ENCODE results near the gene CDC42SE1.

Gene CDC42SE1

DNA sequence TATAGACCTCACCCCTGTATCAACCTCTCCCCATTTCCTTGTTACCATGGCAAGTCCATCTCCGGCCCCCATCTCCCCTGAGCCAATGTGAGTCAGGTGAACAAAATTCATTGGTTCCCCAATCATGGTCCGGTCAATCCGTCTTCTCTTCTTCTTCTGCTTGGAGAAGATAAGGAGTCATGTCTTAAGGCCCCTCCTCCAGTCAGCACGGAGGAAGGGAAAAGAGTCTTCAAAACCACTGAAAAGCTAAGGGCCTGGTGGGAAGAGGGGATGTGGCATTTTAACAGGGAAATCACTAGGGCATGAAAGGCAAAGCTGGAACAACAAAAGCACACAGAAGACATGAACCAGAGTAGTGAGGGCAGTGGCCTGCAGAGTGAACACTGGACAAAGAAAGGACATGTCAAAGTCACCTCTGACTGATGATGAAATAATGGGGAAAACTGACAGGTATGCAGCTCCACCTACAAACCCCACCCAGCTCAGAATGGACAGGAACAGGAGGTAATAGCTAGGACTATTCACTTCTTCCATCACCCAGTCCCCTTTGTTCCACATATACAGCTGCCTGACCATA lies 4.4 kb downstream of the CDC42SE1 start:
- Histone ChIP-seq H3K9me3 (replicated peaks; ENCODE audit: insufficient read depth, low read length) (no peaks in the 10 kb centered on the region), H3K36me3 (replicated peaks; ENCODE audit: insufficient read depth, low read length) (peaks cover 19% of the 10 kb centered on the region), H2AFZ (ENCODE audit: low read length) (no peak overlapping the region), H3K27ac (ENCODE audit: low read length) (no peak overlapping the region), H4K20me1 (ENCODE audit: insufficient read depth, low read length) (no peaks in the 10 kb centered on the region; the same call in 1 of the 2 replicates), H3K4me2 (ENCODE audit: low read depth, low read length) (no peak overlapping the region), H3F3A (ENCODE audit: insufficient read depth, low read length) (peaks cover 28% of the 10 kb centered on the region), H3K79me2 (ENCODE audit: low read length) (peaks cover 57% of the 10 kb centered on the region), H3K27me3 (replicated peaks; ENCODE audit: insufficient read depth, low read length) (no peaks in the 10 kb centered on the region), H3K4me1 (ENCODE audit: low read length) (peaks cover 43% of the 10 kb centered on the region), H3K9me2 (replicated peaks; ENCODE audit: insufficient read depth, low read length) (no peaks in the 10 kb centered on the region), H3K9ac (ENCODE audit: low read length) (no peak overlapping the region), H3K4me3 (ENCODE audit: low read length) (no peak overlapping the region)
- no peak for DNase-seq
- no peak for TF ChIP-seq EZH2phosphoT487 (IDR thresholded peaks at IDR 0.05; ENCODE audit: low read length)
- no peak for TF ChIP-seq EZH2 (optimal IDR thresholded peaks at IDR 0.05; ENCODE audit: low read depth, low read length)
- no peak for TF ChIP-seq CTCF (IDR thresholded peaks at IDR 0.05; ENCODE audit: low read length)

DNA sequence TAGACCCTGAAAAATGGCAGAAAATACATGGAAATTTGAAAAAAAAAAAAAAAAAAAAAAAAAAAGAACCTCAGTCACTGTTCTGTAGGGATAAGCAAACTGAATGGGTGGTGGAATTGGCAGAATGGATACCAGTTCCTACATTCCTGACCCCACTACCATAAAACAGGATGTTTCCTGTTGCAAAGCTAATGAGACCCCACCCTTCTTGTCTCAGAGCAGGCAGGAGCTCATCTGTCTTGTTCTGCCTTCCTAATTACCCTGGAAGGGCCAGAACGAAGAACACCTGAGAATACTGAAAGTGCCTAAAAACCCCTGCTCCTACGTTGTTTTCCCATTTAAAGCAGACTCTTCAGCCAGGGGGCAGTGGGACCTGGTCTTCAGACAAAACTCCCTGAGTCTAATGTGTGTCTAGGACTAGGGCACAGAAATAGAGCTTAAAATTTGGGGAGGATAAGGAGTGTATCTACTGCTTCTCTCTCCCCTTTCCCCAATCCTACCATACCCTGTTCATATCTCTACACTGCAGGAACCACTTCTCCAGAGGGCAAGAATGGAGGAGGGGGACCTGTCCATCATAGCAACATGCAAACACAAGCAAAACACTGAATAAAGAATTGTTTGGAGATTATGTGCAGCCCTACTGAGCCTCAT lies 7.9 kb downstream of the CDC42SE1 start:
- H4K20me1 ChIP-seq (ENCODE audit: insufficient read depth, low read length) = no peaks in the 10 kb centered on the region; the same call in 1 of the 2 replicates
- H2AFZ ChIP-seq (ENCODE audit: low read length) = no peak overlapping the region
- no peak overlapping the region for H3K4me2 ChIP-seq (ENCODE audit: low read depth, low read length)
- H3K79me2 ChIP-seq (ENCODE audit: low read length) = peaks cover 23% of the 10 kb centered on the region
- no peaks in the 10 kb centered on the region for H3K27me3 ChIP-seq (replicated peaks; ENCODE audit: insufficient read depth, low read length)
- H3F3A ChIP-seq (ENCODE audit: insufficient read depth, low read length) = peaks cover 16% of the 10 kb centered on the region
- TF ChIP-seq EZH2 (optimal IDR thresholded peaks at IDR 0.05; ENCODE audit: low read depth, low read length) (no peak), EZH2phosphoT487 (IDR thresholded peaks at IDR 0.05; ENCODE audit: low read length) (no peak), CTCF (IDR thresholded peaks at IDR 0.05; ENCODE audit: low read length) (no peak)
- H3K9me2 ChIP-seq (replicated peaks; ENCODE audit: insufficient read depth, low read length) = no peaks in the 10 kb centered on the region
- H3K36me3 ChIP-seq (replicated peaks; ENCODE audit: insufficient read depth, low read length) = peaks cover 19% of the 10 kb centered on the region
- peaks cover 25% of the 10 kb centered on the region for H3K4me1 ChIP-seq (ENCODE audit: low read length)
- no peak overlapping the region for H3K4me3 ChIP-seq (ENCODE audit: low read length)
- H3K27ac ChIP-seq (ENCODE audit: low read length) = no peak overlapping the region
- no peak for DNase-seq
- H3K9me3 ChIP-seq (replicated peaks; ENCODE audit: insufficient read depth, low read length) = no peaks in the 10 kb centered on the region
- no peak overlapping the region for H3K9ac ChIP-seq (ENCODE audit: low read length)

DNA sequence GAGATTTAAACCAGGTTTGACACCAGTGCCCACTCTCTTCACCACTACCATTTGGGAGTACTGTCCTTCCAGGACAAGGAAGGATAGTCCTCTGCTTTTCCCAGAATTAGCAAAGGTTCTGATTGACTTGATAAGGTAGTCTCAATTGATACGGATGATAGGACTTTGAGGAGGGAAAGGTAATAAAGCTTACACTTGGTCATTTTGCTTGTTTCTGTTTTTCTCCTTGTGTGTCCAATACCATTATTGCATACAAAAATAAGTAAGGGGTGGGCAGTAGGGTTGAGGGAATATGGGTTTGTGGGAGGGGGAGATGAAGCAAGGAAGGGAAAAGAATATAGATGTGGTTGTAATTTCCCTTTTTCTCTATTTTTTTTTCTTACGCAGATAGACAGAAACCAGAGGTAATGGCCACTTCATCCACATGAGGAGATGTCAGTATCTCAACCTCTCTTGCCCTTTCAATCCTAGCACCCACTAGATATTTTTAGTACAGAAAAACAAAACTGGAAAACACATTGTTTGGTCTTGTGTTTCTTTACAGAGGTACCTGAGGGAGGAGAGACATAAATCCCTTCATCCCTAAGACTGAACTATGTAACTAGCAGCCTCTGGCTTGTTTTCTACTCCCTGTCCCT lies 9.3 kb downstream of the CDC42SE1 start:
- TF ChIP-seq CTCF (IDR thresholded peaks at IDR 0.05; ENCODE audit: low read length) = no peak
- no peak for TF ChIP-seq EZH2phosphoT487 (IDR thresholded peaks at IDR 0.05; ENCODE audit: low read length)
- TF ChIP-seq EZH2 (optimal IDR thresholded peaks at IDR 0.05; ENCODE audit: low read depth, low read length) = no peak
- peaks cover 13% of the 10 kb centered on the region; the same call in 1 of the 2 replicates for H3K4me1 ChIP-seq (ENCODE audit: low read length)
- no peak for DNase-seq

More for the DNA sequence above, 9.3 kb downstream of the CDC42SE1 start:
- Histone ChIP-seq H3F3A (ENCODE audit: insufficient read depth, low read length) (peaks cover 13% of the 10 kb centered on the region; the same call in 1 of the 2 replicates), H3K9me2 (replicated peaks; ENCODE audit: insufficient read depth, low read length) (no peaks in the 10 kb centered on the region), H2AFZ (ENCODE audit: low read length) (no peak overlapping the region), H3K4me3 (ENCODE audit: low read length) (no peak overlapping the region), H4K20me1 (ENCODE audit: insufficient read depth, low read length) (no peaks in the 10 kb centered on the region; the same call in 1 of the 2 replicates), H3K9me3 (replicated peaks; ENCODE audit: insufficient read depth, low read length) (no peaks in the 10 kb centered on the region), H3K27me3 (replicated peaks; ENCODE audit: insufficient read depth, low read length) (no peaks in the 10 kb centered on the region), H3K79me2 (ENCODE audit: low read length) (peaks cover 10% of the 10 kb centered on the region), H3K27ac (ENCODE audit: low read length) (no peak overlapping the region), H3K9ac (ENCODE audit: low read length) (no peak overlapping the region), H3K36me3 (replicated peaks; ENCODE audit: insufficient read depth, low read length) (peaks cover 13% of the 10 kb centered on the region), H3K4me2 (ENCODE audit: low read depth, low read length) (no peak overlapping the region)
